Stimulated activated CD8-positive, alpha-beta memory T cell treated with anti-CD3 and anti-CD28 coated beads, Interleukin-7, amount 100 ng/mL, for 4 hours (primary cell): ENCODE data around the gene PROX1.

ENCODE experiments used
- DNase-seq, 2 donors: peaks; one replicate each; pipeline ENCODE4 v3.0.0-alpha.2; 2020; ENCODE audit warnings: low read depth in 2 of 2

PROX1 gene

GRCh38 chr1:214022810-214023425 lies 35.1 kb downstream of the PROX1 start:
- DNase-seq = no peak

- no peak for DNase-seq
Measured at GRCh38 chr1:214026985-214027384, 39.2 kb downstream of the PROX1 start.

GRCh38 chr1:214027498-214027897 lies 39.7 kb downstream of the PROX1 start:
- DNase-seq = no peak

- DNase-seq = no peak
Measured at GRCh38 chr1:214028095-214028494, 40.3 kb downstream of the PROX1 start.

- DNase-seq = no peak
Measured at GRCh38 chr1:214028649-214029406, 41.1 kb downstream of the PROX1 start.

GRCh38 chr1:214029796-214030195 lies 42.0 kb downstream of the PROX1 start:
- DNase-seq = no peak

- no peak for DNase-seq
Measured at GRCh38 chr1:214031267-214031650, 43.5 kb downstream of the PROX1 start.

GRCh38 chr1:214037468-214037867 lies 49.7 kb downstream of the PROX1 start:
- no peak for DNase-seq

- no peak for DNase-seq
Measured at GRCh38 chr1:214039394-214040018, 51.7 kb downstream of the PROX1 start.

- DNase-seq = no peak
Measured at GRCh38 chr1:214043167-214043566, 55.4 kb downstream of the PROX1 start.

- DNase-seq = no peak
Measured at GRCh38 chr1:214044438-214045214, 56.9 kb downstream of the PROX1 start.

- no peak for DNase-seq
Measured at GRCh38 chr1:214050513-214051401, 63.0 kb downstream of the PROX1 start.

- DNase-seq = no peak
Measured at GRCh38 chr1:214051786-214052185, 64.0 kb downstream of the PROX1 start.

GRCh38 chr1:214058076-214058475 lies 70.3 kb downstream of the PROX1 start:
- no peak for DNase-seq

- DNase-seq = no peak
Measured at GRCh38 chr1:214066190-214066589, 78.4 kb downstream of the PROX1 start.

GRCh38 chr1:214066936-214067335 lies 79.2 kb downstream of the PROX1 start:
- DNase-seq = no peak

- DNase-seq = no peak
Measured at GRCh38 chr1:214067397-214067796, 79.6 kb downstream of the PROX1 start.

GRCh38 chr1:214067853-214068703 lies 80.3 kb downstream of the PROX1 start:
- no peak for DNase-seq

- DNase-seq = no peak
Measured at GRCh38 chr1:214068979-214069378, 81.2 kb downstream of the PROX1 start.

- no peak for DNase-seq
Measured at GRCh38 chr1:214071469-214071868, 83.7 kb downstream of the PROX1 start.
